Measurements from ENCODE around the gene HDGFL2.

DNA sequence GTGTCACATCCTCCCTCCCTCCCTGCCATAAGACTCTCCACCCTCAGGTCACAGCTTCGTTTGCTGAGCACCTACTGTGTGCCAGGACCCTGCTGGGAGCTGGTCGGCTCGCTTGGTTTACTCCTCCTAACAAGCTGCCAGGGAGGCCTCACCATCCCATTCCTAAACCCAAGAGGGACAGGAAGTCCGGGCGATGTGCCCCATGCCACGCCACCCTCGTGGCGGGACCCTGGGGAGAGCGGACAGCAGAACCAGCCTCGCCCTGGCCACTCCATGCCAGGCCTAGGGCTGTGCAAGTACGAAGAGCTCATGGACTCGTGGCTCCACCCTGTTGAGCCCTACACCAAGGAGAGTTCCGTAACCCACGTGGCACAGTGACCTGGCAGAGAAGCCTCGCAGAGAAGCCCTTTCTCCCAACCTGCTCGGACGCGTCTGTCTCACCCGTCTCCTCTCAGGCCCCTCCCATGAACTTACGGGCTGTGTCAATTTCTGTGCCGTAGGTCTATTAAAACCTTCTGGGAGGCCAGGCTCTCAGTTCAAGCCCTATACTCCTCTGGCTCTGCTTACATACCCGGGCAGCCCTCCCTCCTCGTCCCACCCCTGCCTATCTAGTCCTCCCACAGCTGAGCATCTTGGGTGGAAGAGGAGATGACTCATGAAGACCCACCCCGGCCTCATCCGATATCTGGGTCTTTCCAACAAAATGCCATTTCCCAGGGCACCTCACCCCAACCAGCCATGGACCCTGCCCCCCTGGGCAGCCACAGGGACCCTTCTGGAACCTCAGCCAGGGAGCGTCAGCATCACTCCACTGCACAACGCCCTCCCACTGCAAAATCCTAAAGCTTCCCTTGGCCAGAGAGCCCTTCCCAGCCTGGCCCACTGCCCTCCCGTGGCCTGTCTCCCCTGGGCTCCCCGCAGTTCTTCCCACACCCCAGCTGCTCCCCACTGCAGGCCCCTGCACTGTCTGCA, 17.1 kb upstream of the HDGFL2 start:
- peak; percentile 74 for TF ChIP-seq POLR2AphosphoS5 (IDR thresholded peaks at IDR 0.05)
- TF ChIP-seq, protein P1, sequence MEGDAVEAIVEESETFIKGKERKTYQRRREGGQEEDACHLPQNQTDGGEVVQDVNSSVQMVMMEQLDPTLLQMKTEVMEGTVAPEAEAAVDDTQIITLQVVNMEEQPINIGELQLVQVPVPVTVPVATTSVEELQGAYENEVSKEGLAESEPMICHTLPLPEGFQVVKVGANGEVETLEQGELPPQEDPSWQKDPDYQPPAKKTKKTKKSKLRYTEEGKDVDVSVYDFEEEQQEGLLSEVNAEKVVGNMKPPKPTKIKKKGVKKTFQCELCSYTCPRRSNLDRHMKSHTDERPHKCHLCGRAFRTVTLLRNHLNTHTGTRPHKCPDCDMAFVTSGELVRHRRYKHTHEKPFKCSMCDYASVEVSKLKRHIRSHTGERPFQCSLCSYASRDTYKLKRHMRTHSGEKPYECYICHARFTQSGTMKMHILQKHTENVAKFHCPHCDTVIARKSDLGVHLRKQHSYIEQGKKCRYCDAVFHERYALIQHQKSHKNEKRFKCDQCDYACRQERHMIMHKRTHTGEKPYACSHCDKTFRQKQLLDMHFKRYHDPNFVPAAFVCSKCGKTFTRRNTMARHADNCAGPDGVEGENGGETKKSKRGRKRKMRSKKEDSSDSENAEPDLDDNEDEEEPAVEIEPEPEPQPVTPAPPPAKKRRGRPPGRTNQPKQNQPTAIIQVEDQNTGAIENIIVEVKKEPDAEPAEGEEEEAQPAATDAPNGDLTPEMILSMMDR (IDR thresholded peaks at IDR 0.05) = no peak

All from prostate gland (tissue), 2 donors.